ELF-1 (cell line): Measurements from ENCODE around the gene ARHGEF28.

Source experiments
- DNase-seq: peaks from one replicate; pipeline ENCODE4 v3.0.0-alpha.2; 2016; ENCODE audit warnings: low read depth, low spot score

ARHGEF28 gene

DNA sequence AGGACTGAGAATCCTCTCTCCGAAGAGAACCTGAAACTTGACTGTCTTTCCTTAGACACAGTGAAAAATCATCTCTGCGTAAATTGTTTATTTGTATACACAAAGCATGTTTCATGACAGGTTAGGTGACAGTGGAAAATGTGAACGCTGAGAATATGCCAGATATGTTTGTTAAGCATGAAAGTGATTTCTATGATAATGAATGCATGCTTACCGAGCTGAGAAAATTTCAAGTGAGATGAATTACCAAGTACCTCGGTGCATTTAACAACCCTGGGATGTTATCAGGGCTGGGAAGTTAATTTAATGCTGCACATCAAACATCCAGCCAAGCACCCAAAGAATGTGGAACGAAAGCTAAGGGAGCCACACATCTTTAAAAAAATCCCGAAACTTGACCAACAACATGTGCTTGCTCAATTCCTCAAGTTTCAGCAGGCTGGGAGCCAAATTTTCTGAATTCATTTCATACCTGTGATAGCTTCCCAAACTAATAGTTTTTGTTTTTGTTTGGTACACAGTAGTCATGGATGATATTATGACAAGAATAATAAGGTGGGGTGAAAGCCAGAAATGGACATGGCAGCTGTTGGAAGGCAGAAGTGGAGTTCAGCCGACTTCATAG is 336.9 kb downstream of the ARHGEF28 start:
- no peak for DNase-seq

DNA sequence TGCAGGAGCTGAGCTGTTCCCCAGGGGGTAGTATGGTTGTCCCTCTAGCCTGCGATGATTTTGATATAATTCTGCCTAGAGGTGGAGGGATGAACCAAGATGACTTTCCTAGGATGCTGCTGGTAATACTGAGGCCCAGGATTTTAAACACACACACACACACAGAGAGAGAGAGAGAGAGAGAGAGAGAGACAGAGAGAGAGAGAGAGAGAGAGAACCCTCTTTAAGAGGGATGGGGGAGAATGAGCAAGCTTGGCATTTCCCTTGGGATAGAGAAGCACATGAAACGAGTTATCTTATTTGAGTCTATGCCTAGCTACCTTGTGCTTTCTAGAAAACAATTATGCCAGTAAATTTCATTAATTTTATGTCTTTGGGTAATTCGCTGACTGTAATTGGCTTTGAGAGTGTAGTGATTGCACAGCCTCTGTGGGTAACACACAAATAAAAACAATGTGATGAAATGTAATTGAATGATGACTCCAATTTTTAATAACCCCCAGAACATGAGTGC is 338.4 kb downstream of the ARHGEF28 start:
- no peak for DNase-seq

- DNase-seq, result no peak
Measured at GRCh38 chr5:73966451-73966850, 340.5 kb downstream of the ARHGEF28 start.

GRCh38 chr5:73967347-73967746 is 341.4 kb downstream of the ARHGEF28 start:
- no peak for DNase-seq

DNA sequence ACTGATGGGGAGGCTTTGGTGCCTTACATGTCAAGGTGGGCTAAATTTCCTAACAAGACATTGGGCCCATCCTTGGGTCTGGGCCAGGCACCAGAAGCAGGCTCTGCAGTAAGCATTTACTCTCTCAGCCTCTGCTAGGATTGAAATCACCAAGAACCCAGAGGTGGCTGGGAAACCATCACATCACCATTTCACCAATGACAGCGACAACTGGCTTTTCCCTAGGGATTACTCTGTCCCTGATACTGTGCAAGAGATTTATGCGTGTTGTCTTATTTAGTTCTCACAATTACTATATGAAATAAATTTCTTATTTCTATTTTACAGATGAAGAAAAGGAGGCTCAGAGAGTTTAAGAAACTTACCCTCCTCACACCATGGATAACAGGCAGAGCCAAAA is 342.2 kb downstream of the ARHGEF28 start:
- DNase-seq, result no peak

GRCh38 chr5:73968729-73969128 is 342.7 kb downstream of the ARHGEF28 start:
- DNase-seq, result no peak

DNA sequence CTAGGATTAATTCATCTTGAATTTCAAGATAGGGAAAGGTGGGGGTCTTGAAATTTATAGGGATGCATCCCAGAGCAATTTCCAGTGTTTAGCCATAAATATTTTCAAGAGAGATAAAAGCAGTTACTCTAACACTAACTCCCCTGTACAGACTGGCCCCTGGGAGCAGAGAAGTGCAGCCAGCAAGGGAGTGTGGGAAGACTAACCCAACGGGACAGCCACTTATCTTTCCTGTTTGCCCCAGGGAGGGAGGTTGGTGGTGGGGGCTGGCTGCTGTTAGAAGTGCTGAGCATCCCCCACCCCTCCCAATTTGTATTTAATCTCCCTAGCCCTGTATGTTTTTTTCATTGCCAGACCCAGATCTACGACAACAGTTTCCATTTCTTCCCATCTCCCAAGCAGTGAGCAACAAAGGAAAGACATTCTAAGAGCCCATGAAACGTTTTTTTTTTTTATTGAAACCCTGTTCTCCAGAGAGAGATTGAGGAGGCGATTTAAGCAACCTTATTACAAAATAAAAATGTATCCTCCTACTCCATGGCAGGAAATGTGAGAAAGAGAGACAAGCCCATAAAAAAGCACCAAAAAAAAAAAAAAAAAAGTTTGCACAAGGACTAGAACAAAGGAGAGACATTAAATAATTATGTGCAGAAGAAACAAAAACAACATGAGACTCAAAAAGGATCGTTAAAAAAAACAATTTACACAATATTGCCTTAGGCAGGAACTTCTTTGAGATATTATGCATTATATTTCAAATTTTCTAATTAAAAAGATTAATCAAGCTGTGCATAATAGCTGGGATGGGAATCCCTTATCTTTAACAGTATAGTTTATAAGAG is 343.4 kb downstream of the ARHGEF28 start:
- DNase-seq, result no peak

DNA sequence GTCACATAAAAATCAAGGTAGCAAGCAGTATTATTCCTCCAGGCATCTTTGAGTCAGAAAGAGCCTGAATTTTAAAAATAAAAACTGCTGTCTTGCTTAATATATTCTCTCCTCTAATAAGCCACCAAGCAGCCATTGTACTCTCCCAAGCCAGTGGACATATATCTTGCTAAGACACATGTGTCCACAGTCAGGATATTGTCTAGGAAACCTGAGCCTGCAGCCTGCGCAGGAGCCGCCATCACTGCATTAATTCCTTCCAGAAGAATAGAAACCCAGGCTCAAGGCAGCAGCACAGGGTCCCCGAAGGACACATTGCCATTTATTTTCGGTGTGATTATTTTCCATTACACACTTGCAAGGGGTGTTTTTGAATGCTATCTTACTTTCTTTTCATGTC is 345.3 kb downstream of the ARHGEF28 start:
- no peak for DNase-seq

DNA sequence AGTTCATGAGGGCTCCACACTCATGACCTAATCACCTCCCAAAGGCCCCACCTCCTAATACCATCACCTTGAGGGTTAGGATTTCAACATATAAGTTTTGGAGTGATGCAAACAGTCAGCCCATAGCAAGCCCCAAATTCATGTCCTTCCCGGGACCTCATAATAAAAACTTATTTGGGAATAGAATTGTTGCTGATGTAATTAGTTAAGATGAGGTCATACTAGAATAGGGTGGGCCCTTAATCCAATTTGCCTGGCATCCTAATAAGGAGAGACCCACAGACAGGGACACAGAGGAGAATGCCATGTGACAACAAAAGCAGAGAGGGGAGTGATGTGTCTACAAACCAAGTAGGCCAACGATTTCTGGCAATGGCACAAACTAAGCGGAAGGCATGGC is 347.1 kb downstream of the ARHGEF28 start:
- DNase-seq, result no peak

- DNase-seq, result no peak
Measured at GRCh38 chr5:73974871-73975360, 348.9 kb downstream of the ARHGEF28 start.

GRCh38 chr5:73975845-73976244 is 349.8 kb downstream of the ARHGEF28 start:
- DNase-seq, result no peak

DNA sequence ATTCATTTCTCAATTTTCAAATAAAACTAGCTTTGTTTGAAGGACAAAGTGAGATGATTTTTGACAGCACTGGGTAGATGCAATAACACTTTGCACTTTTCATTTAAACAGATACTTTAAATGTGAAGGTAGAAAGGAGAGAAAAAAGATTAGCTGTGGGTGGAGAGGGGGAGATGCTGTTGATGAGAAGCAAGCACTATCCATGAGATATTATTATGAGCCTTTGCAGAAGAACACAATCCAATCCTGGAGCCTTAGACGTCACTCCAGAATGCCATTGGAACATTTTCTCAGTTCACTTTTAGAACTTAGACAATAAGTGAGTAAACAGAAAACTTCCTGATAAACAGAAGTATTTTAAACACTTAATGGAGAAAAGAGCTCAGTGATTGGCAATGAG is 351.1 kb downstream of the ARHGEF28 start:
- no peak for DNase-seq

DNA sequence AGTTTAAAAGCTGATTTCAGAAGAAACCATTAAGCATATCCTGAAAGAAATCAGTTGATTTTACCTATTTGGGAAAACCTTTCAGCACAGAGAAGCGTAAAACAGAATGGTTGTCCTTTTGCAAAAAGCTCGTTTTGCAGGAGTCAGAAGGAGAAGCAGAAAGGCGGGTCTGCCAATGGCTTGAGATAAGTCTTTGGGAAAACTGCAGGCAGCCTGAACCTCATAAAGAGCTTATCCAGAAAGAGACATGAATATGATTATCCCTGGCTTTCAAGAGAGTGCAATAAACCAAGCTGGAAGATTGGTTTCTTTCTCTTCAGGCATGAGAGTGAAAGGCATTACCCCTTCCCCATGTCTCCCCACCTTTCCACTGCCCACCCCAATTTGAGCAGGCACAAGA is 353.3 kb downstream of the ARHGEF28 start:
- DNase-seq, result no peak

GRCh38 chr5:73981704-73982103 is 355.7 kb downstream of the ARHGEF28 start:
- no peak for DNase-seq

DNA sequence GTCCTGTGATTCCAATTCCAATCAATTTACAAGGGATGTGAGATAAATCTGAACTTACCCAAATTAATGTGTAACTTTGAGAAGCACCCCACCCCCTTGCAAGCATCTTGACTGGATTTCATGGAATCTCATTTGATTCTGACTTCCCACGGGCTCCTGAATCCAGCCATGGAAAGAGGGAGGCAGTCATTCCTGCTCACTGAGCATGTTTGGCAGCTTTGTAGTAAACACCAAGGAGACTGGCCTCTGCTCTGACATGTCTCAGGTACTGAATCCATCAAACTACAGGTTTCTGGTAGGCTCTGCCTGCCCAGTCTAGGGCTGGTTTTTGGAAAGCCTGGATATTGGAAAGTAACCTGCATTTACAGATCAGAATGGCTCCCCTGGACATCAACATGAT is 357.6 kb downstream of the ARHGEF28 start:
- no peak for DNase-seq

- DNase-seq, result no peak
Measured at GRCh38 chr5:73985145-73985544, 359.1 kb downstream of the ARHGEF28 start.

DNA sequence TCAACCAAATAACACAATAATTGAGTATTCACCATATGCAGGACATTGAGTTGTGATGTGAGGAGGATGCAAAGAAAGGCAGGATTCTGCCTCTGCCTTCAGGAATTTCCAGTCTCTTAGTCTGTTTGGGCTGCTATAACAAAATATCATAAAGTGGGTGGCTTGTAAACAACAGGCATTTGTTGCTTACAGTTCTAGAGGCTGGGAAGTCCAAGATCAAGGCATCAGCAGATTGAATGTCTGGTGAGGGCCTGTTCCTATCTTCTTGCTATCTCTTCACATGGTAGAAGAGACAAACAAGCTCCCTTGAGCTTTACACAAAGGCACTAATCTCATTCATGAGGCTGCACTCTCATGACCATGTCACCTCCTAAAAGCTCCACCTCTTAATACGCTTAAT is 360.7 kb downstream of the ARHGEF28 start:
- DNase-seq, result no peak

- no peak for DNase-seq
Measured at GRCh38 chr5:73987915-73988314, 361.9 kb downstream of the ARHGEF28 start.

- no peak for DNase-seq
Measured at GRCh38 chr5:73989956-73990355, 364.0 kb downstream of the ARHGEF28 start.
